AG08396 (cell line): ENCODE measurements around the gene PLVAP.
"Not testable (repeated sequence)": the region's sequence is repeated elsewhere in the genome, so short reads cannot be mapped to it uniquely, and the experiment has no call there.

ENCODE experiments used
- DNase-seq: peaks from one replicate; pipeline ENCODE4 v3.0.0; 2012; ENCODE audit warnings: low spot score, mixed read lengths

The PLVAP gene

DNA sequence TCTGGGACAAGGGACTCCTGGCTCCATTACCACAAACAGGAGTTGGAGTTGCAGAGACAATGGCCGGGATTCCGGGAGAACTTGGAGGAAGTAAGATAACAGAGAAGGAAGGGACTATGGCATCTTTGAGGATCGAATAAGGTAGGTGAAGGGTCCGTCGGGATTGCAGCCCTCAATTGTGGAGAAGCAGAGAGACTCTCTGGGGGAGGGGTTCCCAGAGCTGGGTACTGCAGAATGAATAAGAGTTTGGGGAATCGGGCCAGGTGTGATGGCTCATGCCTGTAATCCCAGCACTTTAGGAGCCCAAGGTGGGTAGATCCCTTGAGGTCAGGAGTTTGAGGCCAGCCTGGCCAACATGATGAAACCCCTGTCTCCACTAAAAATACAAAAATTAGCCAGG, 24.5 kb upstream of the PLVAP start:
- no peak for DNase-seq

DNA sequence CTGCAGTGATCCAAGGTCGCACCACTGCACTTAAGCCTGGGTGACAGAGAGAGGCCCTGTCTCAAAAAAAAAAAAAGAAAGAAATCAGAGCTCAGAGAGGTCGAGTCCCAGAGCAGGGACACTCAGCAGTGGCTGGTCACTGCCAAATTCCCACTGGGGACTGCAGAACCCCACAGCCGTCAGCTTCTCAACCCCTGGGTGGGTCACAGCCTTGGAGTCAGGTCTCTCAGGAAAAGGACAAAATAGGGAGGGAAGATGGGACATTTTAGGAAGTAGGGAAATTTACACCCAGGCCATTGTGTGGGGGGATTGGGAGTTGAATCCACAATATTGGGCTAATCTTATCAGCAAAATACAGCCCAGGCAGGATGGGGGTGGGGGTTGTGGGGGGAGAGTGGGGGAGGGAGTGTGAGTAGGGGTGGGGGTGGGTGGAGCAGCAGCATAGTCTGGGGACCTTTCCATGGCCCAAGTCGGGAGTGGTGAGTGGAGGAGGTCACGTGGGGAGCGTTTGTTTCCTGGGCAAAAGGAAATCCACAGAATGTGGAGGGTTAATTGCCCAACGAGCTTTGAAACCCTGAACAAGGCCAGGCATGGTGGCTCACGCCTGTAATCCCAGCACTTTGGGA, 21.9 kb upstream of the PLVAP start:
- DNase-seq = no peak

DNA sequence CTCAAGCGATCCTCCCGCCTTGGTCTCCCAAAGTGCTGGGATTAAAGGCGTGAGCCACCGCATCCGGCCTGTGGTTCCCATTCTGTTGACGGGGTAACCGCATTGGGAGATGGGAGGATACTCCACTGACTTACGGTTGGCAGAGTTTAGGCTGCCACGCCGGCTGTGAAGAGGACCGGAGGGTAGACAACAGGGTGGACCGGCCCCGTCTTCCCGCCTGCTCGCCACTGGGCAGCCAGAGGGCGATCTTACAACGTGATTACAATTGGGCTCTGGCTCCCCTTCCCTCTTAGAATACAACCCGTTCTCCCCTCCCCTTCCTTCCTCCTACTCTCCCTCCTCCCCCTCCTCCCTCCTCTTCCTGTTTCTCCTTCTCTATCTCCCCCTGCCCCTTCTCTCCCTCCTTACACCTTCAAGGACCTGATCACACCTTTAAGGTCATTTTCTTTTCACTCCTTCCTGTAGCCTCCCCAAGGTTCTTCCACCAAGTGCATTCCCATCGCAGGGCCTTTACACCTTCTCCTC, 17.8 kb upstream of the PLVAP start:
- DNase-seq = peak; percentile 81

DNA sequence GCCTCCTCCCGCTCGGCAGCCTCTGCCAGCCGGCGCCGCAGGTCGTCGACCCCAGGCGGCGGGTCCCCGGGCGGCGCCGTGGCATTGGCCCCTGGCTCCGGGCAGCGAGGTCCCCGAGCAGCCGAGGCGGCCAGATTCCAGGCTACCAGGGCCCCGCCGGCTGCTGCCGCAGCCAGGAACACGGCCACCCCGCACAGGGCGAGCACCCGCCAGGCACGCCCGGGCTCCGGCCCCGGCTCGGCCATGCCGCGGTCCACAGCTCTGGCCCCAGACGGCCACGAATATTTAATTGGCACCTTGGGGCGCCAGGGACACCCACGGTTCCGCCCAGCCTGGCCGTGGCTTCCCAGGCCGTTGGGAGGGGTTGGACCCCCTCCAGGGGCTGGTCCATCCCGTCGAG, 16.8 kb upstream of the PLVAP start, which contains the start of gene CCDC194:
Gene CCDC194 (minus strand): TSS at position 283 of the 400 bp plus-strand sequence. CDS start 38 bp downstream, at position 245.
- DNase-seq = no peak

DNA sequence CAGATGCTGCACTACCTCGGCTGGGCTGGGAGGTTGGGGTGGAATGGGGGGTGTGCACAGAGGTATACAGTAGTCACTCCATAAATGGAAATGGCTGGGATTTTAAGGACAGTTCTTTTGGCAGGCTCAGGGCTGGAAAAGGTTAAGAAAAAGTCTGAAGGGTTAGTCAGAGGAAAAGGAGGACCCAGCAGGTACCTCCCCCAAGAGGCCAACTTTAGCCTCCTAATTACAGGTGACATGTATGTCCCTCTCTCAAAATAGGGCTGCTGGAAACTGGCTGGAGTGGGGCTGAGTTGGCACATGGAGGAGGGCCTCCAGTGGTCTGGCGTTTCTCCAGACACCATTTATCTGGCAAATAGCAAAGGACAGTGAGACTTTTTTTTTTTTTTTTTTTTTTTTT, 15.9 kb upstream of the PLVAP start:
- no peak for DNase-seq

DNA sequence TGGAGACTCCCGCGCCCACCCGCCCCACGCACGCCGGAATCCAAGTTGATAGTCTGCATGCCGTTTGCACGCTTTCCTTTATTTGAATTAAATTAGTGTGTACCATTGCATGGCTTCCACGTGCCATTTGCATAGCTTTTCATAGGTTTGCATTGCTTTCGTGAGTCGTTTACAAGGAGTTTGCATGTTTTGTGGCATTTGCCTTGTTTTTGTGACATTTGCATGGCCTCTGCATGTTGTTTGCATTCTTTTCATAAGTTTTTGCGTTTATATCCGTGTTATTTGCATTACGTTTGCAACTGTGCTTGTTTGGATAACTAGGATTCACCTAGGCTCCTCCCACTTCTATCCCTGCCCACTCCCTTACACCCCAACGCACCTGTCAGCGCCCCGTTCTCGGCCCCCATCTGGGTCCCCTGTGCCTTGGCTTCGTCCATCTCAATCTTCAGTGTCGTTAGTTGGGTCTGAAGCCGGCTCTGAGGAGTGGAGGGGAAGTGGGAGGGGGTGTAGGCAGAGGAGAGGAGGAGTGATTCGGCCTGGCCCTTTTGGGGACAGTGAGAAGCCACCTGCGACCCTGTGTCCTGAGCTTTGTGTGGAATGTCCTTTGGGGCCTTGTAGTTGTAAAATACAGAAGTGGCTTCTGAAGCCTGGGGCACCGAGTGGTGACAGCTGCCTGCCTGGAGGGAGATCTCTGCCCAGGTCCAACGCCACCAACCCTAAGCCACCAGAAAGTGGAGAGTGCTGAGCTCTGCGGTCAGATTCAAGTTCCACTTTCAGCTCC, 14.4 kb upstream of the PLVAP start:
- no peak for DNase-seq

DNA sequence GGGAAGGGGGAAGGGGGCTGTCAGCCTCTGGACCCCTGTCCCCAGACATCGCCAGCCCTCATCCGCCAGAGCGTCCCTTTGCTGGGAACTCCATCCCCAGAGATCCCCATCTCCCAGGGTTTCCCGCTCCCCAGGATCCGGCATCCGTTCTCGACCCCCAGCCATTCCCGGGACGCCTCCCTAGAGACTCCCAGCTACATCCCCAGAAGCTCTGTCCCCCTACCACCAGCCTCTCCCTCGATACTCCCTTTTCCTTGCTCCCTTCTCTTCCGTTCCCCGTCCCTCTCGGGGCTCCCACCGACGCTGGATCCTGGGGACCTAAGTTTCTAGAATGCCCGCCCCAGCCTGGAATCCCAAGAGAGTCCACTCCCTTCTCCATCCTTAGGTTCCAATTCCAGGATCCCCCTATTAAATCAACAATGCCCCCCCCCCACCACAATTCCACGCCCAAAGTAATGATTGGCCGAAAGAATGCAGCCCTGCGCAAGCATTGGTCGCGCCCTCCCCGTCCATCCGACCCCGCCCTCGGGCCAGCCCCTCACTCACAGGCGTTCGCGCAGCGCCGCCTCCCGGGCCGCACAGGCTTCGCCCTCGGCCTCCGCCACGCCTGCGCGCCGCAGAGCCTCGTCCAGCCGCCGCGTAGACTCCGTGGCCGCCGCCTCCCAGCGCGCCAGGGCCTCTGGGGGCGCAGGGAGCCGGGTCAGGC, 13.7 kb upstream of the PLVAP start:
- DNase-seq = peak; percentile 98

DNA sequence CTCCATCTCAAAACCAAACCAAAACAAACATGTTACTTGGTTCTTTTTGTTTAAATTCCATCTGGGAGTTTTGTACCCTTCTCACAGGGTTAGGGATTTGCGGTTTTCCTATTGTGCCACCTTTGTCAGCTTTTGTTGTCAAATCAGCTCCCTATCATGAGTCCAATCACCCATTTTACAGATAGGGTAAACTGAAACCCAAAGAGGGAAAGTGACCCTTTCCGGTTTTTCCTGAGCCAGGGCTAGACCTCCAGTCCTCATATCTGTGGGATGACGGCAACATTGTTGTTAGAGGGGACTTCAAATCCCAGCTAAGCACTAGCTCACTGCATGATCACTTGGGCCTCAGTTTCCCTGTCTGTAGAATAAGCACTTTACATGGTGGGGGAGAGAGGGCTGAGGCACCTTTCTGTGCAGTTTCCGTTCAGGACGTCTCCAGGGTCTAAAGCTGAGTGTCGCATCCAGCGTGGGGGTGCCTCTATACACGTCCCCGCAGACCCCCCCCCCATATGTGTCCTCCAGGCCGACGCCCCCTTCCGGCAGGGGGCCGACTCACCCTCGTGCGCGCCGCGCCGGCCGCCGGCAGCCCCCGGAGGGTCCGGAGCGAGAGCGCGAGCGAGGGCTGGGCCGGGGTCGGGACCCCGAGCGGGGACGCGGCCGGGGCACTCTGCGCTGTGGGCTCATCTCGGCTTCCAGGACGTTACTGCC, 13.0 kb upstream of the PLVAP start:
- DNase-seq = no peak

DNA sequence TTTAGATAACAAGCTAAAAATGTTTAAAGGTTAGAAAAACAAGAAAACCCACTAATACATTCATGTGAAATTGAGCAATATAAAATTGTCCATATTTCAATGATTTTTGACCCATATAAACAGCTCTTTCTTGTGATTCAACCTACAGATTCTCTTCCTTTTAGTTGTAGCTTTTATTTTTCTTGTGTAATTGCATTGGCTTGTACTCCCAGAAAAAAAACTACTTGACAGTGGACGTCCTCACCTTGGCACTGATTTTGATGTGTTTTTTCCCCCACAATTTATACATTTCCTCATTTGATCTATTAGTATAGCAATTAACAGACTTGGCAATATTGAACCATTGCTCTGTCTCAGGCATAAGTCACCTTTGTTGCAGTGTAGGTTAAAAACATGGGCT, 12.1 kb upstream of the PLVAP start:
- DNase-seq = no peak

DNA sequence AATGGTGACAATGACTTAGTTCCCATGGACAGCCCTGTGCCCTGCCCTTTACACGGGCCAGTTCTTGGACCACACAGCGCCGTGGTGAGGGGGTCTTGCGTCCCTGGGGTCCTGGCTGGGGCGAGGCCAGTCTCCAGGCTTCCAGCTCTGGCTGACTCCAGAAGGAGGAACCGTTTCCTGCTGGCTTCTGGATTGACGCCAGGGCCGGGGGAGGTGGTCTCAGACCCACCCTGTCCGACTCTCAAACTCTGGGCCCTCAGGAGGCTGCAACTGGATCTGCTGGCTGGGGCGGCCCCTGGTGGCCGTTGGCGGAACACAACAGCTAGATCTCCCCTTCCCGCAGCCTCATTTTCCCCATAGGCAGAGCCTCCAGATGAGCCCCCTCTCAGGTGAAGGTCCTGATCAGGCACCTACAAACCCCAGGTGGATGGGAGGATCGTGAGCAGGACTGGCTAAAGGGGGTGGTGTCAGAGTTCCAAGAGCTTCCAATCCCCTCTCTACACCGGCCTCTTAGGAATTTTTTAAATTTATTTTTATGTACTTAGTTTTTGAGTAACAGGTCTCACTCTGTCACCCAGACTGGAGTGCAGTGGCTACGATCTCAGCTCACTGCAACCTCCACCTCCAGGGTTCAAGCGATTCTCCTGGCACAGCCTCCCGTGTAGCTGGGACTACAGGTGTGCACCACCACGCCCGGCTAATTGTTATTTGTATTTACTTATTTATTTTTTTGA, 8.9 kb upstream of the PLVAP start:
- DNase-seq = peak; percentile 84

DNA sequence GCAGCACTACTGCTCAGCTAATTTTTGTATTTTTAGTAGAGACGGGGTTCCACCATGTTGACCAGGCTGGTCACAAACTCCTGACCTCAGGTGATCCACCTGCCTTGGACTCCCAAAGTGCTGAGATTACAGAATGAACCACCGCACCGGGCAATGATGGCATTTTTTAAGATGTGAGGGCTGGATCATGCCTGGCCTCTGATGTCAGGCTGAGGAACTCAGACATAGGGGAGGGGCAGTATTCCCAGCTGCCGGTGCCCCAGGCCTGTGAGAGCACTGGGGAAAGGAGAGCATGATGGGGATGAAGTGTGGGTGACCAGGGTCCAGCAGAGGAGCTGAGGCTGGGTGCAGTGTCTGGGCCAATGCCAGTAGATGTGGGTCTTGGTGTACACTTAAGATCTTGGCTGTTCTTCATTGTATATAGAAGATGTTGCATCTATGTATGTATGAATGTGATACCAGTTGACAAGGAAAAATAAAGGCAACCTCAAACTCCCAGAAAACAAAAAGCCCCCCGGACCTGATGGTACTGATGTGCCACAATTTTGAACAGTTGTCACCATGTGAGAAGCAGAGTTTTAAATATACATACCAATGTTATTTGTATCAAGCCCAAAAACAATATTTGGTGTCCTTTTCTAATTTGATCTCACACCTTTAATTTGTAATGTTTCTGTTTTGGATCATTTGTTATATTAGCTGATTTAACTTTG, 3.4 kb upstream of the PLVAP start:
- no peak for DNase-seq

DNA sequence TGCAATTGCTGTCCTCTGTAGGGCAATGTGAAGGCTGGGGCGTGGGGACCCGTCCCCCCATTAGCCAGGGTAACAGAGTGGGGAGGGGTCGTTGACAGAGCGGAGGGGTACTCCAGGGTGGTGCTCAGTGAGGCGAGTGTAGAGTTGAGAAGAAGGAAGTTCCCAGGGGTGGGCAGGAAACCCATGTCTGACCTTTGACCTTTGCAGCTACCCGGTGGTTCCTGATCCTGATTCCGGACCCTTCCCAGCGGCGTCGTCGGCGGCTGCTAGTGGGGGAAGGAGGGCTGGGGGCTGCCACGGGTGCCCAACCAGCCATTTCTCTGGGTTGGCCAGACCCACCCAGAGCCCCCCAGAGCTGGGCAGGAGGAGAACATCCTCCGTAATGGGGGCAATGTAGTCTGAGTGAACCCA, 2.1 kb upstream of the PLVAP start:
- DNase-seq = no peak

DNA sequence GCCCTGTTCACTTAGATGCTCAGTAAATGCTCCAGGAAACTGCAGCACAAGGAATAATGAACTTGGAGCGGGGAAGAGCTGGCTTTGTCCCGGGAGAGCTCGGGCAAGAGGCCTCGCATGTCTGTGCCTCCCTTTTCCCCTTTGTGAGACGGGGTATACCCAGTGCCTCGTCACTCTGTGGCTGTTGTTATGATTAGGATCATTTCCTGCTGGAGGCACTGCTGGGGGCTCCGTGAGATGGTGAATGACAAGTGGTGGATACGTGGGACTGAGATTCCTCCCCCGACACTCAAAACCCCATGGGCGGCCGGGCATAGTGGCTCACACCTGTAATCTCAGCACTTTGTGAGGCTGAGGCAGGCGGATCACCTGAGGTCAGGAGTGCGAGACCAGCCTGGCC, 1.1 kb upstream of the PLVAP start:
- no peak for DNase-seq

DNA sequence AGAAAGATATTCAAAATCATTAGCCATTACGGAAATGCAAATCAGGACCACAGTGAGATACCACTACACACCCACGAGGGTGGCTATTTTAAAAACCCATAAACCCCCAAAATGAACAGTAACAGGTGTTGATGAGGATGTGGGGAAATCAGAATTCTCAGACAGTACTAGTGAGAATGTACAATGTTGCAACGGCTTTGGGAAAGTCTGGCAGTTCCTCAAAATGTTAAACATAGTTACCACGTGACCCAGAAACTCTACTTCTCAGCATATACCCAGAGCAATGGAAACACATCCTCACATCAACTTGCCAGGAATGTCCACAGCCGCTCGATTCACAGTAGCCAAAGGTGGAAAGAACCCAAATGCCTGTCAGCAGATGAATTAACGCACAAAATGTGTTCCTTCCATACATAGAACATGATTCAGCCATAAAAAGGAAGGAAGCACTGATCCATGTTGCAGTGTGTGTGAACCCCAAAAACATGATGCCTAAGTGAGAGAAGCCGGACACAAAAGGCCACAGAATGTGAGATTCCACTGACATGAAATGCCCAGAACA, 7.0 kb downstream of the PLVAP start:
- DNase-seq = no peak

DNA sequence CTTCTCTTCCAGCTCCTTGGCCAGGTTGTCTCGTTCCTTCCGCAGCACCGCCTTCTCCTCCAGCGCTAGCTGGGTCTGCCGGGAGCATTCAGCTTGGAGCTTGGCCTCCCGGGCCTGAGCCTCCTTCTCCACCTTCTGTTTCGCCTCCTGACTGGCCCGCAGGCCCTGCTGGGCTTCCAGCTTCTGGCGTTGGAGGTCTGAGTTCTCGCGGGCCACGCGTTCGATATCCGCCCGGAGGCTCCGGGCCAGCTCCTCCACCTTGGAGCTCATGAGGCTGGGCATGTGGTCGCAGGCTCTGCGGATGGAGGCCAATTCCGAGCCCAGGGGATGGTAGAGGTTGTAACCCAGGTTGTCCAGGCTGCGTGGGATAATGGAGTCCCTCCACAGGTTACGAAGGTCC, 11.8 kb downstream of the PLVAP start:
- no peak for DNase-seq

DNA sequence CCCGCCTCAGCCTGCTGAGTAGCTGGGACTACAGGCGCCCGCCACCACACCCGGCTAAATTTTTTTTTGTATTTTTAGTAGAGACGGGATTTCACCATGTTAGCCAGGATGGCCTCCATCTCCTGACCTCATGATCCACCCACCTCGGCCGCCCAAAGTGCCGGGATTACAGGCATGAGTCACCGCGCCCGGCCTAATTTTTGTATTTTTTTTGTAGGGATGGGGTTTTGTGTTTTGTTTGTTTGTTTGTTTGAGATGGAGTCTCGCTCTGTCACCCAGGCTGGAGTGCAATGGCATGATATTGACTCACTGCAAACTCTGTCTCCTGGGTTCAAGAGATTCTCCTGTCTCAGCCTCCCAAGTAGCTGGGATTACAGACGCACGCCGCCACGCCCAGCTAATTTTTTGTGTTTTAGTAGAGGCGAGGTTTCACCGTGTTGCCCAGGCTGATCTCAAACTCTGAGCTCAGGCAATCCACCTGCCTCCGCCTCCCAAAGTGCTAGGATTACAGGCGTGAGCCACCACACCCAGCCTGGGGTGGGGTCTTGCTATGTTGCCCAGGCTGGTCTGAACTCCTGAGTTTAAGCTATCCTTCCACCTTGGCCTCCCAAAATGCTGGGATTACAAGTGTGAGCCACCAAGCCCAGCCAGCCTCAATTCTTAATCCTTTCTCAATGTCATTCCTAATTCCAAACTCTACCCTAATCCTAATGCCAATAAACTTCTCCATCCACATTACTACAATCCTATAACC, 13.1 kb downstream of the PLVAP start:
- DNase-seq = not testable (repeated sequence)

DNA sequence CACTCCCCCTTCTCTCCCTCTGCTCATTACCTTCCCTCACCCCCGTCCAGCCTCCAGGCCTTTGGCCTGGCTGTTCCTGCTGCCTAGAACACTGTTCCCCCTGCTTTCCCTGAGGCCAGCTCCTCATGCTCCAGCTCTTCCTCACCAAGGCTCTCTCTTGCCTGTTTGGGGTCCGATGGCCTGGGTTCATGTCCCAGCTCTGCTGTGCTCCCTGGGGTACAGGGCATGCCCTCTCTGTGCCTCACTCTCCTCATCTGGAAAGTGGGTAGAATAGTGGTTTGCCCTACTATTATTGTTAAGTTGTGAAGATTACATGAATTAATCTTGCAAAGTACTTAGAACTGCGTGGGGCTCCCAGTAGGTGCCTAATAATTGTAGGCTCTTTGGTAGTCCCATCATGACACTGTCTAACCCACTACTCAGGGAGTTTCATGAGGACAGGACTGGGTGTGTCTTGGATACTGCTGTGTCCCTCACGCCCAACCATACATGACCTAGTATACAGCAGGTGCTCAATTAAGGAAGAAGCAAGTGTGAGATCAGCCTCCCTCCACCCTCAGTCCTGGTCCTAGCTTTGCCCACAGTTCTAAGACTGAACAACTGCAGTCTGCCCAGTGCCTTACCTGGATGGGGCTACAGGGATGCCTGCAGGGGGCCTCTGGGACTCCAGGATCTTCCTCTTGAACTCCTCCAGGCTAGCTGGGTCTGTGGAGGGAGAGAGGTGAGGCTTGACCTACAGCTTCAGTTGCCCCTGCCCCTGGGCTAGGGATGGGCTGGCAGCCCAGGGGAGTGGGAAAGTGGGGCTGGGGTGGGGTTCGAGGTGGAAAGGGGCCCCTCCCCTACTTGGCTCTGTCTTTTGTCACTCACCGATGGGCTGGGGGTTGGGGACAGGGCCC, 17.0 kb downstream of the PLVAP start:
- DNase-seq = no peak

DNA sequence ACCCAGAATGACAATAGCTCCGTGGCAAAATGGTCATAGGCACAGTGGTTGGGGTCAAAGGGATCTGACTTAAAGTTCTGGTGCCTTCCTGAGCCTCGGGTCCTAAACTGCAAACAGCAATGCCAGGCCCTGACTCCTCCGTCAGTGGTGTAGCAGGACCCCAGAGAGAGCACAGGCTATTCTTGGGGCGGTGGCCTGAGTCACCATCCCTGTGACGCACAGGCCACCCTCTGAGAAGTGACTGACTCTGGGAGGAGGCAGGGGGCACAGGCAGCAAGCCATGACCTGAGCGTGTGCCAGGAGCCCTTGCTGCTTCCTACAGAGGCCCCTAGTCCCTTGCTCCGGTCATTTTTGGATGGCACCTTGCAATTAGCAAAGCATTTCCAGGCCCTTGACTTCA, 18.7 kb downstream of the PLVAP start:
- DNase-seq = no peak

DNA sequence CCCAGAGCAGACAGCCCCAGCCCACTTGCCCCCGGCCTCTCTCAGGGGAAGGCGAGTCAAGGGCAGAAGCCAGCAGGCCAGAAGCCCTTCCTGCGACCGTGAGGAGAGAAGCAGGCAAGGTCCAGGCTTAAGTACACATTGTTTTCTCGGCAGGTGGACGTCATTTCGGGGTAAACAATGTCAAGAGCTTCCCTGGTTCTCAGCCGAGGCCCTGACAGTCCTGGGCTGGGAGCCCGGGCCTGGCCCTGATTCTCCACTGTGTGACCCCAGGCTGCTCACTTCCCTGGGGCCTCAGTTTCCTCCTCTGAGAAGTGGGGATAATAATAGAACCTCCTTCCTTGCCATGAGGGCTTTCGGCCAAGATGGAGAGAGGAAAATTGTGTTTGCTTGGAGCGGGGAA, 19.4 kb downstream of the PLVAP start:
- no peak for DNase-seq
